Neural progenitor cell (in vitro differentiated cells): Measurements from ENCODE around the gene ETFA. TPM values are rescaled to one million over a fixed set of nuclear protein-coding genes. Genes with fewer than 3 reads are reported as not detected.

Source experiments
- DNase-seq: peaks from one replicate; pipeline ENCODE4 v3.0.0-alpha.2; 2016; ENCODE audit warnings: low spot score
- H2AFZ ChIP-seq: fragments of 200-600 bp; sonication (generic); replicated peaks from 2 replicates; pipeline ENCODE4 v1.6.1; 2016; ENCODE audit warnings: antibody characterized with exemption
- H3F3A ChIP-seq: fragments of 200-600 bp; sonication (generic); 2 replicates; pipeline ENCODE4 v1.6.1; 2016; ENCODE audit warnings: antibody characterized with exemption, low read depth
- H3K27ac ChIP-seq: fragments of 200-600 bp; sonication (generic); 2 replicates; pipeline ENCODE4 v1.5.1; 2016; ENCODE audit warnings: mild to moderate bottlenecking
- H3K27me3 ChIP-seq: fragments of 200-600 bp; sonication (generic); 2 replicates; pipeline ENCODE4 v1.6.1; 2016; ENCODE audit warnings: mild to moderate bottlenecking, moderate library complexity
- H3K36me3 ChIP-seq: fragments of 200-600 bp; sonication (generic); 2 replicates; pipeline ENCODE4 v1.5.1; 2016
- H3K4me1 ChIP-seq: fragments of 200-600 bp; sonication (generic); 2 replicates; pipeline ENCODE4 v1.6.1; 2016; ENCODE audit warnings: mixed run types
- H3K4me2 ChIP-seq: fragments of 200-600 bp; sonication (generic); 2 replicates; pipeline ENCODE4 v1.6.1; 2016
- H3K4me3 ChIP-seq: fragments of 200-600 bp; sonication (generic); 2 replicates; pipeline ENCODE4 v1.5.1; 2016
- H3K79me2 ChIP-seq: fragments of 200-600 bp; sonication (generic); 2 replicates; pipeline ENCODE4 v1.6.1; 2016; ENCODE audit warnings: low read depth
- H3K9ac ChIP-seq: fragments of 200-600 bp; sonication (generic); 2 replicates; pipeline ENCODE4 v1.6.1; 2016
- H3K9me3 ChIP-seq: fragments of 200-600 bp; sonication (generic); 2 replicates; pipeline ENCODE4 v1.5.1; 2016; ENCODE audit warnings: low read depth
- H4K20me1 ChIP-seq: fragments of 200-600 bp; sonication (generic); 2 replicates; pipeline ENCODE4 v1.6.1; 2016; ENCODE audit warnings: low read depth
- H3K27ac Mint-ChIP-seq: 3 replicates; pipeline ENCODE4 v1.8.0; 2021; ENCODE audit warnings: mixed read lengths
- H3K27me3 Mint-ChIP-seq: 2 replicates; pipeline ENCODE4 v1.8.0; 2022; ENCODE audit warnings: low read depth, mild to moderate bottlenecking, inconsistent platforms, moderate library complexity, mixed read lengths; ENCODE audit not compliant: insufficient read depth
- H3K36me3 Mint-ChIP-seq: 3 replicates; pipeline ENCODE4 v1.8.0; 2021; ENCODE audit warnings: mixed read lengths
- H3K4me1 Mint-ChIP-seq: 3 replicates; pipeline ENCODE4 v1.8.0; 2021; ENCODE audit warnings: mixed read lengths
- H3K4me3 Mint-ChIP-seq: 3 replicates; pipeline ENCODE4 v1.8.0; 2021; ENCODE audit warnings: mild to moderate bottlenecking, moderate library complexity, mixed read lengths
- H3K9me3 Mint-ChIP-seq: 3 replicates; pipeline ENCODE4 v1.8.0; 2020; ENCODE audit warnings: mixed read lengths
- EZH2 ChIP-seq: fragments of 200-600 bp; sonication (generic); IDR thresholded peaks from 2 replicates; pipeline ENCODE4 v1.6.1; 2017; ENCODE audit warnings: antibody characterized with exemption, mild to moderate bottlenecking, moderate library complexity
- EZH2phosphoT487 ChIP-seq: fragments of 200-600 bp; sonication (generic); IDR thresholded peaks from 2 replicates; pipeline ENCODE4 v1.6.1; 2017; ENCODE audit warnings: antibody characterized with exemption
- total RNA-seq: library from RNA; depleted of rRNA; stranded (reverse); fragments of >200 nt; gene quantifications from 2 replicates; pipeline ENCODE4 v1.2.3, GENCODE V29; 2015; ENCODE audit warnings: low replicate concordance
- TF ChIP-seq, protein P1 (sequence below): fragments of 200-600 bp; sonication (generic); IDR thresholded peaks from 2 replicates; pipeline ENCODE4 v1.5.1; 2017; ENCODE audit warnings: antibody characterized with exemption, mild to moderate bottlenecking

ETFA gene
- total RNA-seq, 1 donor from 2014 or later = 99.3 TPM

DNA sequence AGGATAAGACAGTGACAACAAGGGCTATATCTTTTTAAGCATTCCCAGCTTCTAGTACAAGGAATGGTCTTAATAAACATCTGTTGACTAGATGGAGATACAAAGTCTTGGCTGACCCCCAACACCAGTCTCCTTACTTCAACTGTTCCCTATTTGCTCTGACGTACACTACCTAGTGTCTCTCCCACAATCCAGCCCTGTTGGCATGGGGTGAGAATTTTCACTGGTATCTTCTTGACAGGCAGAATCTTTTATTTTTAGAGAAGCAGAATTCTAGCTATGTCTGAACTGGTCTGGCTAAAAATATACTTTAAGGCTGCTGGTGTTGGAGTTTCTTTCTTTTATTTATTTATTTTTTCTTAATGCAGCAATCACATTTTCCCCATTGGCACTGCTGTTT lies 82.0 kb downstream of the ETFA start:
- H4K20me1 ChIP-seq = peaks cover under 1% of the 10 kb centered on the region
- TF ChIP-seq EZH2 = no peak
- TF ChIP-seq, protein P1, sequence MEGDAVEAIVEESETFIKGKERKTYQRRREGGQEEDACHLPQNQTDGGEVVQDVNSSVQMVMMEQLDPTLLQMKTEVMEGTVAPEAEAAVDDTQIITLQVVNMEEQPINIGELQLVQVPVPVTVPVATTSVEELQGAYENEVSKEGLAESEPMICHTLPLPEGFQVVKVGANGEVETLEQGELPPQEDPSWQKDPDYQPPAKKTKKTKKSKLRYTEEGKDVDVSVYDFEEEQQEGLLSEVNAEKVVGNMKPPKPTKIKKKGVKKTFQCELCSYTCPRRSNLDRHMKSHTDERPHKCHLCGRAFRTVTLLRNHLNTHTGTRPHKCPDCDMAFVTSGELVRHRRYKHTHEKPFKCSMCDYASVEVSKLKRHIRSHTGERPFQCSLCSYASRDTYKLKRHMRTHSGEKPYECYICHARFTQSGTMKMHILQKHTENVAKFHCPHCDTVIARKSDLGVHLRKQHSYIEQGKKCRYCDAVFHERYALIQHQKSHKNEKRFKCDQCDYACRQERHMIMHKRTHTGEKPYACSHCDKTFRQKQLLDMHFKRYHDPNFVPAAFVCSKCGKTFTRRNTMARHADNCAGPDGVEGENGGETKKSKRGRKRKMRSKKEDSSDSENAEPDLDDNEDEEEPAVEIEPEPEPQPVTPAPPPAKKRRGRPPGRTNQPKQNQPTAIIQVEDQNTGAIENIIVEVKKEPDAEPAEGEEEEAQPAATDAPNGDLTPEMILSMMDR = no peak
- no peak for TF ChIP-seq EZH2phosphoT487
- Mint-ChIP-seq H3K9me3 (no peaks in the 10 kb centered on the region), H3K27me3 (no peaks in the 10 kb centered on the region), H3K27ac (no peak overlapping the region), H3K36me3 (peaks cover 6% of the 10 kb centered on the region), H3K4me1 (peaks cover under 1% of the 10 kb centered on the region), H3K4me3 (no peak overlapping the region)
- peaks cover 5% of the 10 kb centered on the region for H3F3A ChIP-seq
- no peak overlapping the region for H3K4me3 ChIP-seq
- H3K9ac ChIP-seq = no peak overlapping the region
- no peak overlapping the region for H2AFZ ChIP-seq
- no peaks in the 10 kb centered on the region for H3K79me2 ChIP-seq
- peaks cover 11% of the 10 kb centered on the region for H3K4me1 ChIP-seq
- no peak for DNase-seq
- H3K4me2 ChIP-seq = no peak overlapping the region
- H3K36me3 ChIP-seq = no peaks in the 10 kb centered on the region
- H3K9me3 ChIP-seq = no peaks in the 10 kb centered on the region
- H3K27ac ChIP-seq = no peak overlapping the region
- no peaks in the 10 kb centered on the region for H3K27me3 ChIP-seq

DNA sequence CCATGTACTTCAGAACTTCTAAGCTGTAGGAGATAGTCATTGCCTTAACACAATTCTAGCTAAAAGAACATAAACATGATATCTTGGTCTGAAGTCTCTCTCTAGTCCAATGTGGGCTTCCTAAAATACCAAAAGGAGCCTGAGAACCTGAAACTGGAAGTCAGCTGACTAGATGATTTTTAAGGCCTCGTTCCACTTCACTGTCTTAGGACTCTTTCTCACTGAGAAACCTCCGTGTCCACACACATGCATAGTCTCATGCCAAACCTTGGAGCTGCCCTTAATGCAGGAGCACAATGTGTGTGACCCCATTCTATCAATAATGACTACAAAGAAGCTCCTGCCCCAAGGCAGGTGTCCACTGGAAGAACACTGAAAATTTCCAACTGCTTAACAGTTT lies 87.7 kb downstream of the ETFA start:
- no peak overlapping the region for H3K4me3 ChIP-seq
- no peaks in the 10 kb centered on the region for H3K9me3 ChIP-seq
- no peak overlapping the region for H2AFZ ChIP-seq
- Mint-ChIP-seq H3K36me3 (peaks cover 31% of the 10 kb centered on the region), H3K9me3 (peaks cover 16% of the 10 kb centered on the region), H3K4me1 (no peaks in the 10 kb centered on the region), H3K4me3 (no peak overlapping the region), H3K27ac (no peak overlapping the region), H3K27me3 (peaks cover 4% of the 10 kb centered on the region)
- no peaks in the 10 kb centered on the region for H3K79me2 ChIP-seq
- H3K27ac ChIP-seq = no peak overlapping the region
- H3K27me3 ChIP-seq = no peaks in the 10 kb centered on the region
- H3F3A ChIP-seq = no peaks in the 10 kb centered on the region
- no peak overlapping the region for H3K4me2 ChIP-seq
- no peak overlapping the region for H3K9ac ChIP-seq
- H4K20me1 ChIP-seq = no peaks in the 10 kb centered on the region
- TF ChIP-seq, protein P1 = no peak
- TF ChIP-seq EZH2 (no peak), EZH2phosphoT487 (no peak)
- no peaks in the 10 kb centered on the region for H3K4me1 ChIP-seq
- peaks cover 4% of the 10 kb centered on the region for H3K36me3 ChIP-seq
- DNase-seq = no peak

DNA sequence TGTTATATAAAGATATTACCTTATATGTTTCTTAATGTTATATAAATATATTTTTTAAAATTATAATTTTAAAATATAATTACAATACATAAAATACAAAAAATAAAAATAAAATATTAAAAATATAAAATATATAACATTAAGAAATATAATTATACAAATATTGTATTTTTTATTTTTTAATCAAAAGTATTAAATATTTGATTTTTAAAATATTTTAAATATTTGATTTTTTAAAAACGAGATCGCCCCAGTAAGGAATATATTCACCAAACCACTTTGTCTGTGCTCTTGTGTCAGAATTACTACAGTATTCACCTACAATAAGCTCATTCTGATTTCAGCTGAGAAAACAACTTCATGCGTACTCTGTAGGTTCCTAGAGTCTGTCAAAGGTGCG lies 89.1 kb downstream of the ETFA start:
- no peak overlapping the region for H3K27ac Mint-ChIP-seq
- TF ChIP-seq EZH2 (no peak), EZH2phosphoT487 (no peak)
- TF ChIP-seq, protein P1 = no peak
- no peaks in the 10 kb centered on the region for H3K9me3 ChIP-seq
- no peak overlapping the region for H3K4me3 ChIP-seq
- no peak overlapping the region for H3K4me2 ChIP-seq
- DNase-seq = no peak
- H3K4me1 Mint-ChIP-seq = no peaks in the 10 kb centered on the region
- peaks cover 4% of the 10 kb centered on the region for H3K27me3 Mint-ChIP-seq
- no peaks in the 10 kb centered on the region for H3K79me2 ChIP-seq
- H4K20me1 ChIP-seq = no peaks in the 10 kb centered on the region
- no peaks in the 10 kb centered on the region for H3F3A ChIP-seq
- H3K27ac ChIP-seq = no peak overlapping the region
- no peak overlapping the region for H3K9ac ChIP-seq
- H3K36me3 Mint-ChIP-seq = peaks cover 31% of the 10 kb centered on the region
- H3K9me3 Mint-ChIP-seq = peaks cover 16% of the 10 kb centered on the region
- H3K4me3 Mint-ChIP-seq = no peak overlapping the region
- no peaks in the 10 kb centered on the region for H3K27me3 ChIP-seq
- H2AFZ ChIP-seq = no peak overlapping the region
- peaks cover 4% of the 10 kb centered on the region for H3K36me3 ChIP-seq
- H3K4me1 ChIP-seq = no peaks in the 10 kb centered on the region
